A549 treated with RU486 at 1 μM for 4 hours (cell line): ENCODE results near the gene ZNF76. TPM values are rescaled to one million over a fixed set of nuclear protein-coding genes. Genes with fewer than 3 reads are reported as not detected.

Source experiments
- total RNA-seq: library from RNA; stranded (reverse); fragments of 200-300 nt; extraction: Qiagen RNA extraction; gene quantifications from 5 replicates; pipeline ENCODE4 v1.2.3, GENCODE V29; 2022; ENCODE audit warnings: low read depth

ZNF76 gene
- 7.9 to 9.5 TPM (median 8.8 TPM) in 5 replicates for total RNA-seq

DNA sequence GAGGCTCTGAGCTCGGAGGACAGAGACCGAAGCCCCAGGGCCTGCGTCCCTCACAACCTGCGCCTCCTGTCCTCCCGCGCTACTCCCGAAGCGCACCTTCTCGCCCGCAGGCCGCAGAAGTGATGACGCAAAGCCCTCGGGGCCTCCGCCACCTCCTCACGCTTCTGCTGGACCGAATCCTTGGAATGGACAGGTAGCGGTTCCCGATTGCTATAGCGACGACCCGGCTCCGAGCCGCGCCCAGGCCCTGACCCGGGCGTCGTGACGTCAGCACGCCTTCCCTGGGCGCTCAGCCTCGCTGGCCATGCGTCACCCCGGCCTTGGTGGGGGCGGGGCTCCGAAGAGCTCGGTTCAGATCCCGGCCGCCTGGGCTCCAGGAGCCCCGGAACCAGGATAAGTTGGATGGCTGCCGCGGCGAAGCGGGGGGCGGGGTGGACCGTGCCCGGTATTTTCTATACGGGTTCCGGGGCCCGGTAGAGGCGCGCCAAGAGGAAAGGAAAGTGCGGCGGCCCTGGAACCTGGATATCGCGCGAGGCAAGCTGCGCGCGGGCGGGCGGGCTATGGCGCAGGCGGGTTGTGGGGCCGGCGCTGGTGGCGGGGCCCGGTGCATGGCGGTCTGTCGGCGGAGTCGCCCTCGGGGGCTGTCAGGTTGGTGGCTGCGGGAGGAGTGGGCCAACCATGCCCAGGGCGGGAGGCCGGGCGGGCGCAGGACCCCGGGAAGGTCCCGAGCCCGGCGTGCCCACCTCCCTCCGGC is at the start of gene ZNF76:
Gene ZNF76 (plus strand): TSS at position 542 of the 754 bp plus-strand sequence. CDS start 21,417 bp downstream, outside the sequence.

DNA sequence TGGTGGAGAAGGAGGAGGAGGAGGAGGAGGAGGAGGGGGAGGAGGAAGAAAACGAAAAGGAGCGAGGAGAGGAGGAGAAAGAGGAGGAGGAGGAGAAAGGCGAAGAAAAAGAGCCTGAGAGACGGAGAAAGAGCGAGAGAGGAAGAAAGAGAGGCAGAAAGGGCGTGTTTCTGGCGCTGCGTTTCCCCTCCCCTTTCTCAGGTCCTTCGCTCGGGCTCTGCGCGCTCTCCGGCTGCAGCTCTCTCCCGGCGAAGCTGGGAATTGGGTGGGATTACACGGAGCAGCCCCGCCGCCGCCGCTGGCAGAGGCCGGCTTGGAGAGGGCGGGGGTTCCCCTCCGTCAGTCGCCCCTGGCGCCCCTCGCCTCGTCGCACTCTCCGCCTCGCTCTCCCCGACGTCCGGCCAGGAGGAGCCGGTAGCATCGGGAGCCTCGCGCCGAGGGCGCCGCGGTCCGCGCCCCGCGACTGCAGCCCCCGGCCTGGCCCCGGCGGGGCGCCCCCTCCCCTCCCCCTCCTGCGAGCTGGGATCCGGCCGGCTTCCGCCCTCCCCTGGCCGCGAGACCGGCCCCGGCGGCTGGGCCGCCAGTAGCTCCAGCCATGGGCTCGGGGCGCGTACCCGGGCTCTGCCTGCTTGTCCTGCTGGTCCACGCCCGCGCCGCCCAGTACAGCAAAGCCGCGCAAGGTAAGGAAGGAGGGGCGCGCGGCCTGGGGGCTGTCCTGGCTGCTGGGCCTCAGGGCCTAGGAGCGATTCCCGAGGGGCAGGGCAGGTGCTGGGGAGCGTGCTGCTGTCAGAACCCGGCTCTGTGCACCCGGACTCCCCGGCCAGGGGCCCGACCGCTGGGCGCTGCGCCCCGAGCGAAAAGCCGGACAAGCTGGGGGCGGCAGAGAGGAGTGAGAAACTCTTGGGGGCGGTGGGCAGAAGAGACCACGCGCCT is 45.4 kb upstream of the ZNF76 start, which contains the start of gene SCUBE3:
Gene SCUBE3 (plus strand): TSS at position 133 of the 933 bp plus-strand sequence. CDS start 463 bp downstream, at position 596.

GRCh38 chr6:35297601-35298481 is 38.3 kb downstream of the ZNF76 start, which contains the start of gene DEF6:
TSS of gene DEF6 (plus strand) at chr6:35297818. CDS start at chr6:35297857, 39 bp downstream.

DNA sequence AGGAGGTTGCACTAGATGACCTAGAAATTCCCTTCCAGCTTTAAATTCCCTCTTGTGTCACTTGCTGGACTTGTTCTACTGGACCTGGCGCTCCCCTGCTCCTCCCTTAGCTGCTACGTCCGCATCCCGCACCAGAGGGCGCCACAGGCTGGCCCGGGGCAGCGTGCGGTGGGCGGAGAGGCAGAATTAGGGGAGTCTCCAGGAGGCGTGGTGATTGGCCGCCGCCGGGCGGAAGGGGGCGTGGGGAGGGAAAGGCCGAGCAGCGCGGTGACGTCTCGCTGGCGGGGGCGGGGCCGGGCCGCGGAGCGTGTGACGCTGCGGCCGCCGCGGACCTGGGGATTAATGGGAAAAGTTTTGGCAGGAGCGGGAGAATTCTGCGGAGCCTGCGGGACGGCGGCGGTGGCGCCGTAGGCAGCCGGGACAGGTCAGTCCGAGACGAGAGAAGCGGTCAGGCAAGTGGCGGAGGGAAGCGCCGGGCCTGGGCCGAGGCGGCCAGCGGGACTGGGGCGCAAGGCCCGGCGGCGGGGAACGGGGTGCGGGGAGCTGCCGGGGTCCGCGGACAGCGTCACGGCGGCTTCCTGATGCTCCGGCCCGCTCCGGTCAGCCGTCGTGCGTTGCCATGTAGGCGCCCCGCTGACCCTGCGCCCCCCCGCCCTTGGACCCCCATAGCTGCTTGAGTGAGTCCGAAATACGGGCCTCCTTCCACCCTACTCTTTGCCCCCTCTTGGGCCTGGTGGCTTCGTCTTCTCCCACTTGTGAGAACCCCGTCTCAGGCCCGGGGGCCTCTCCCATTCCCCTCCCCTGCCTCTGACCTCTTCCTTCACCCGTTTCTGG is 82.9 kb downstream of the ZNF76 start, which contains the start of gene PPARD:
Gene PPARD (plus strand): TSS at position 301 of the 834 bp plus-strand sequence. CDS start 68,530 bp downstream, outside the sequence.

Other genes with a start within 250 kb of the ZNF76 start
- gene TCP11, start 118.4 kb upstream of the ZNF76 start, total RNA-seq: not detected in 5 replicates
- 0.03 to 0.06 TPM (median 0.05 TPM) in 5 replicates for gene SCUBE3, start 45.8 kb upstream of the ZNF76 start, total RNA-seq
- gene DEF6, start 38.1 kb downstream of the ZNF76 start, total RNA-seq: 0.05 to 0.08 TPM (median 0.06 TPM) in 4 of 5 replicates, not detected in the other
- gene PPARD, start 82.8 kb downstream of the ZNF76 start, total RNA-seq: 4.2 to 7.1 TPM (median 5.2 TPM) in 5 replicates
- gene FANCE, start 192.6 kb downstream of the ZNF76 start, total RNA-seq: 2.2 to 3.2 TPM (median 2.9 TPM) in 5 replicates
- gene RPL10A, start 208.7 kb downstream of the ZNF76 start, total RNA-seq: 1,412 to 1,579 TPM (median 1,500 TPM) in 5 replicates
- 4.4 to 6.6 TPM (median 5.7 TPM) in 5 replicates for gene TEAD3, start 237.3 kb downstream of the ZNF76 start, total RNA-seq